Activated T-cell treated with anti-CD3 and anti-CD28 coated beads for 1 hour (primary cell): ENCODE data around the gene PCNT.
"Not testable (repeated sequence)": the region's sequence is repeated elsewhere in the genome, so short reads cannot be mapped to it uniquely, and the experiment has no call there.

Source experiments
- DNase-seq: peaks from one replicate; pipeline ENCODE4 v3.0.0-alpha.2; 2020; ENCODE audit warnings: low read depth

The PCNT gene

GRCh38 chr21:46384556-46384955 lies 60.6 kb downstream of the PCNT start:
- no peak for DNase-seq

- DNase-seq, result no peak
Measured at GRCh38 chr21:46385846-46386733, 62.1 kb downstream of the PCNT start.

DNA sequence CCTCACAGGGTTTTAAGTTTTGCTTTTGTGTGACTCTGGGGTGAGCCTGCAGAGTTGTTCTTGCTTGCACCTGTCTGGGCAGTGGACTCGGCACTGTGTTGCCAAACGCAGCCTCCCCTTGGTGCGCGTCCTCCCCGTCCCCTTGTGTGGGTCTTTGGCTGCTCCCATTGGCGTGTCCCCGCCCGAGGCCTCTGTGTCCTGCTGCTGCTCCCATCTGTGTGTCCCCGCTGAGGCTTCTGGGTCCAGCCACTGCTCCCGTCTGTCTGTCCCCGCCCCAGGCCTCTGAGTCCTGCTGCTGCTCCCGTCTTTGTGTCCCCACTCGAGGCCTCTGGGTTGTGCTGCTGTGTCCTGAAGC lies 62.8 kb downstream of the PCNT start:
- DNase-seq, result no peak

DNA sequence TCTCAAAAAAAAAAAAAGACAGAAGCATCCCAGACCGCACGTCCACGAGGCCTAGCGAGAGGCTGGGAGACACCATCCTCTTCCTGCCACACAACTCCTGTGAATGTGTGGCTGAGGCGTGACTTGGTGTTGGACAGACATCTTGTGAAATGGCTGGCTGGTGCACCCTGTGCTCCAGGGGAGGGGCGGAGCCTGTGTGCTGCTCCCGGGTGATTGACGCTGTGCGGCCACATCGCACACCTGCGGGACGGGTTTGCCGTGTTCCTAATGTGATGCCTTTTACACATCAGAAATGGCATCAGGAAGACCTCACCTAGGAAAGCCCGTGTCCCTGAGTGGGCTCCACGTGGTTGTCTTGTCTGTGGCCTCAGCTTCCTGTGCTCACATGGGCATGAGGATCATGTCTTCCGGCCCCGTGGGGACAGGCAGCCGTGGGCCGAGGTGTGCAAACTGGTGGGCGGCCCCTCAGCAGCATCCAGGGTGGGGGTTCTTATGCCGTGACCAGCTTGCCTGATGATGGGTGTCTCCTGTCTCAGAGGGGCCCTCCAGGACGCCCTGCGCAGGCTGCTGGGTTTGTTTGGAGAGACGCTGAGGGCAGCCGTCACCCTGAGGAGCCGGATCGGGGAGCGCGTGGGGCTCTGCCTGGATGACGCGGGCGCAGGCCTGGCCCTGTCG lies 64.4 kb downstream of the PCNT start:
- DNase-seq, result no peak

DNA sequence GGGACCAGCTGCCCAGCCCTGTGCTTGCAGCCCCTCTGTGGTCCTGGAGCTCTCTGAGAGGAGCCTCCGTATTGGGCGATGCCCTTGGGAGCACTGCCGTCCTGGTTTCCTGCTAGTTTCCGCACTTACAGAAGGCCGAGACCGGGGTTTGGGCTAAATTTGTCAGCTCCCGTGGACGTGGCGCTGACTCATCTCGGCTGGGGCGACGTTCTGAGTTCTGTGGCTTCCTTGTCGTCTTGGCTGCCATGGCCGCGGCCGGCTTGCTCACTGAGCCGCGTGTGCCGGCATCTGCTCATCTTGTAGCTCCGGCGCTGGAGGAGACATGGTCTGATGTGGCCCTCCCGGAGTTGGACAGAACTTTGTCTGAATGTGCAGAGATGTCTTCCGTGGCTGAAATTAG lies 64.9 kb downstream of the PCNT start:
- DNase-seq, result no peak

DNA sequence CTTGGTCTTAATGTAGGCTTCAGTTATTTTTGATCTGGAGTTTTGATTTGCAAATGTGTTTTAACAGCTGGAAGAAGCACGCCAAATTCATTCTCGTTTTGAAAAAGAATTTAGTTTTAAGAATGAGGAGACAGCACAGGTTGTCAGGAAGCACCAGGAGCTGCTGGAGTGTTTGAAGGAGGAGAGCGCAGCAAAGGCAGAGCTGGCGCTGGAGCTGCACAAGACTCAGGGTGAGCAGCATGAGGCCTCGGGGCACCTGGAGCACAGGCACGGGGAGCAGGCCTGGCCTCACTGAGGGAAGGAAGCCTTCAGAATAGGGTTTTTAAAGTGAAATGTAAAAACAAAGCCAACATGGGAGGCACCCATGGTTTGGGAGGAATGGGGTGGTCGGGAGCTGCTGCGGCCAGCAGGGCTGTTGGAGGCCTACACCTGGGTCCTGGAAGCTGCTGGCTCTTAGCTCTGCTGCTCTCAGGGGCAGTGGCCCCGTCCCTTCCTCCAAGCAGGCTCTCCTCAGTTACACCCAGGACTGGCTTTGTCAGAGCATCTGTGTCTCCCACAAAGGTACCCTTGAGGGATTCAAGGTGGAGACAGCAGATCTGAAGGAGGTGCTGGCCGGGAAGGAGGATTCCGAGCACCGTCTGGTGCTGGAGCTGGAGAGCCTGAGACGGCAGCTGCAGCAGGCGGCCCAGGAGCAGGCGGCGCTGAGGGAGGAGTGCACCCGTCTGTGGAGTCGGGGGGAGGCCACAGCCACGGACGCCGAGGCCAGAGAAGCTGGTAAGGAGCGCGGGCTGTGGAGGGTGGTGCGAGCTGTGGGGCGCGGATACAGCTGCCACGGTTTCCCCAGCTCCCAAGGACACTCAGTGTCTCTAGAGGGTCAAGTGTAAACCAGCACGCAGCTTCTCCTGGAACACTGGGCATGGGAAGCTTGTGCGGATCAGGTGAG lies 66.9 kb downstream of the PCNT start:
- no peak for DNase-seq

DNA sequence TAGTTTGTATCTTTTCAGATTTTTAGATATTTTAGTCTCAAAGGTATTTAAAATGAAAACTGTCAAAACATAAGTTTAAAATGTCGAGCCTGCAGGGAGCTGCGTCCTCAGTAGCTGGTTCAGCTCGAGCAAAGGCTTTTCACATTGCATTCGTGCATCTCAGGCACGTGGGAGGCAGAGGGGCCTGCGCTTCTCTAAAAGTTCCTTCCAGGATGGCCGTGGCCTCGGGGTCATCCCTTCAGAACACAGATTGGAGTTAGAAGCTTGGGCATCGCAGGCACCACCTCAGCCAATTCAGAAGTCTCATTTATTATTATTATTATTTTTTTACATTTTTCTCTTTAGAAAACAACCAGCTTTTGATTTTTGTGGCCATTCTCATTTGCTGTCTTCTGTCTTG lies 67.8 kb downstream of the PCNT start:
- DNase-seq, result no peak

GRCh38 chr21:46392921-46393320 lies 69.0 kb downstream of the PCNT start:
- no peak for DNase-seq

GRCh38 chr21:46393451-46393940 lies 69.5 kb downstream of the PCNT start:
- DNase-seq, result no peak

- no peak for DNase-seq
Measured at GRCh38 chr21:46393941-46394594, 70.1 kb downstream of the PCNT start.

DNA sequence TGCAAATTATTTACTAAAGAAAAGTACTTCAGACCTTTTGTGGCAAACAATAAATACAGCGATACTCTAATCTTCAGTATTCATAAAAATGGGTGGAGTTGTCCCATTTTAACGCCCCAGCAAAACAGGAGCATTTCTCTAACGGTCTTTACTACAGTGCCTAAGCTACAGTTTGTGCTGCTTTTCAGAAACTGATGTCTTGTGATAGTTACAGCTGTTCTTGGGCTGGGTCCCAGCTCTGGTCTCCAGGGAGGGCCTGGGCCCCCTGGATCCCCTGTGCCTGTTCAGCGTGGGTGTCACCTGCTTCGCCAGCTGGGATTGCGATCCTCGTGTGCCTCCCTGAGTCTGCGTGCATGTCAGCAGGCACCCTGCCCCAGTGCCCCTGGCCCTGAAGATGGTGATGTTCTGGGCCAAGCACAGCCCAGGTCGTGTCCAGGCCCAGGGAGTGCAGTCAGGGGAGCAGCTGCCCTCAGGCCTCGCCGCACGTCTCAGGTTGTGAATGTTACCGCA lies 70.7 kb downstream of the PCNT start:
- no peak for DNase-seq

DNA sequence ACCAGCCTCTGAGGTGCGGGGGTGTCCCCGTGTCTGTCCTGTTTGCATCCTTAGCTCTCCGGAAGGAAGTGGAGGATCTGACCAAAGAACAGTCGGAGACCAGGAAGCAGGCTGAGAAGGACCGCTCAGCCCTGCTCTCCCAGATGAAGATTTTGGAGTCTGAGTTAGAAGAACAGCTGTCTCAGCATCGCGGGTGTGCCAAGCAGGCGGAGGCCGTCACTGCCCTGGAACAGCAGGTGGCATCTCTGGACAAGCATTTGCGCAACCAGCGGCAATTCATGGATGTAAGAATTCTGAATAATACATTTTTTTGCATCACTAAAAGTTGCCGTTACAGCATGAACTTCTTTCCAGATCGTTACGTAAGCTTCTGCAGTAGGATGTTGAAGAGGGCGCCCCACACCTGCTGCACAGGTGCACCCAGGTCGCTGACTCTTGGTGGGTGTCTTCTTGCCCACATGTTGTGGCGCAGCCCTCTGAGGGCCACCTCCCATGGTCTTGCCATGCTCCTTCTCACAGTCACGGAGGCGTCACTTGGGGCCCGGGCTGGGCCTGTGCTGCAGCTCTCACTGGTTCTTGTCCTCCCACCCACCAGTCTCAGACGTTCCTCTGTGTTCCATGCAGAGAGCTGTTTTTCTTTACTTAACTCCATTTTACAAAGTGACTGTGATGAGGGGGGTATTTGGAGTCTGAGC lies 73.4 kb downstream of the PCNT start:
- no peak for DNase-seq

- no peak for DNase-seq
Measured at GRCh38 chr21:46397993-46398392, 74.0 kb downstream of the PCNT start.

GRCh38 chr21:46399129-46399528 lies 75.2 kb downstream of the PCNT start:
- DNase-seq, result no peak

DNA sequence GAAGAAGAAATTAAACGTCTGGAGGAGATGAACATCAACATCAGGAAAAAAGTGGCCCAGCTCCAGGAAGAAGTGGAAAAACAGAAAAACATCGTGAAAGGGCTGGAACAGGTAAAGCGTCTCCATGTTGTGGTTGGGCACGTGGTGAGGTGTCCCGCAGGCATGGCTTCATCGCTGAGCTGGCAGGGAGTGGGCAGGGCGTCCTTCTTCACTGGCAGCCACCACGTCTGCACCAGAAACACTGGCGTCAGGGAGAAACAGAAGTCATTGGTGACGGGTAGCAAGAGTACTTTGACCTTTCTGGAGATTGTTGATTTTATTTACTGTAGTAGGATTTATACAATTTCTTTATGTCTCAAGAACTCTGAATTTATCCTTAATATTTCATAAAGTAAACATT lies 75.7 kb downstream of the PCNT start:
- no peak for DNase-seq

DNA sequence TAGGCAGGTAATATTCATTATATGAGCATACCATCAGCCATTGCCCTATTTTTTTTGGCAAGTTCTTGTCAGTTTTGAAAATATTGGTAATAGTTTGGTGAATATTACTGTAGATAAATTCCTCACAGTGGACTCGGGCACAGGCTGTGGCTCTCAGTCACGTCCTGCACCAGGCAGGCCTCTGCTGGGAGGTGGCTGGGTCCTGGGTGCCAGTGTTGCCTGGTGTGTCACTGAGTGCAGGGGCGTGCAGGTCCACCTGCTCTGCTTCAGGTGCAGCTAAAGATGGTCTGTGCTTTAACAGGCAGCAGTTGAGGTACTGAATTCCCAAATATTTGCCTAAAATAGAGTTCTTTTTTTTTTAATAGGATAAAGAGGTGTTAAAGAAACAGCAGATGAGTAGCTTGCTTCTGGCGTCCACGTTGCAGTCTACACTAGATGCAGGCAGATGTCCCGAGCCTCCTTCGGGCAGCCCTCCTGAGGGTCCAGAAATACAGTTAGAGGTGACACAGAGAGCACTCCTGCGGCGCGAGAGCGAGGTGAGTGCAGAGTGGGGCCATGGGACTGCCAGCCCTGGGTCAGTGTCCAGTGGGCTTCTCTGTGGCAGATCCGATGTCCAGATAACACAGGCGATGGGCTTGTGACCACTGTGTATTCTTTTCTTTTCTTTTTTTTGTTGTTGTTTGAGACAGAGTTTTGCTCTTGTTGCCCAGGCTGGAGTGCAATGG lies 77.4 kb downstream of the PCNT start:
- no peak for DNase-seq

DNA sequence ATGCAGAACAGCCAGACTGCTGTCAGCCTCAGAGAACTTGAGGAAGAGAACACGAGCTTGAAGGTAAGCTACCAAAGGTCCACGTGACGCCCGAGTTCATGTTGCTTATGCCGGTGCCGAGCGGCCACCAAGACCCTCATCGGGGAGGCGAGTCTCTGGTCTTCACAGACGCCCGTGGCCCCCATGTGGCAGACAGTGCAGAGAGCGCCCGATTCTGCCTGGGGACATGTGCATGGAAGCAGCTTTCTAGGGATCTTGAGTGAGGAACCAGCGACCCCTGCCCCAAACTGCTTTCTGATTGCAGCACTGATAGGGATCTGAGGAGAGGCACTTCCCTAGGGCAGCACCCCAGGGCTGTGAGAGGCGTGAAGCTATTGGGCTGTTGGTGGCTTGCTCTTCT lies 78.5 kb downstream of the PCNT start:
- DNase-seq, result no peak

DNA sequence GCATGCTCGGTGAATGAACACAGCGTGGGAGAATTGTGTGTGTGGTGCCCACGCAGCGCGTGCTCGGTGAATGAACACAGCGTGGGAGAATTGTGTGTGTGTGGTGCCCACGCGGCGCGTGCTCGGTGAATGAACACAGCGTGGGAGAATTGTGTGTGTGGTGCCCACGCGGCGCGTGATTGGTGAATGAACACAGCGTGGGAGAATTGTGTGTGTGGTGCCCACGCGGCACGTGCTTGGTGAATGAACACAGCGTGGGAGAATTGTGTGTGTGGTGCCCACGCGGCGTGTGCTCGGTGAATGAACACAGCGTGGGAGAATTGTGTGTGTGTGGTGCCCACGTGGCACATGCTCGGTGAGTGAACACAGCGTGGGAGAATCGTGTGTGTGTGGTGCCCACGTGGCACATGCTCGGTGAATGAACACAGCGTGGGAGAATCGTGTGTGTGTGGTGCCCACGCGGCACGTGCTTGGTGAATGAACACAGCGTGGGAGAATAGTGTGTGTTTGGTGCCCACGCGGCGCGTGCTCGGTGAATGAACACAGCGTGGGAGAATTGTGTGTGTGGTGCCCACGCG lies 79.4 kb downstream of the PCNT start:
- not testable (repeated sequence) for DNase-seq

DNA sequence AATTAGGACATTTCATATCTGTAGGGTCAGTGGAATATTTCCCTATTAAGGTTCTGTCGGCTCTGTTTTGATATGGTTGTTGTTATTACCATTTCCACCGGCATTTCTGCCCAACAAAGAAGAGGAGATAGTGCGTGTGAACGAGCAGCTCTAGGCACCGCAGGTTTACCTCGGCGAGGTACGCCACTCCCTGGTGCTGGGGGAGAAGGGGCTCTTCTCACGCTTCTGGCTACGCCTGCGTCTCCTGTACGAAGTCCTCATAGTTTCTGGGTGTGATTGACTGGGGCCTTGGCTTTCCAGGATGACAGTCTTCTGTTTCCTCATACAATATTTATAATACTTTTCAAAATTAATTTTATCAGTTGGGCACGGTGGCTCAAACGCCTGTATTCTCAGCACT lies 80.3 kb downstream of the PCNT start:
- no peak for DNase-seq

DNA sequence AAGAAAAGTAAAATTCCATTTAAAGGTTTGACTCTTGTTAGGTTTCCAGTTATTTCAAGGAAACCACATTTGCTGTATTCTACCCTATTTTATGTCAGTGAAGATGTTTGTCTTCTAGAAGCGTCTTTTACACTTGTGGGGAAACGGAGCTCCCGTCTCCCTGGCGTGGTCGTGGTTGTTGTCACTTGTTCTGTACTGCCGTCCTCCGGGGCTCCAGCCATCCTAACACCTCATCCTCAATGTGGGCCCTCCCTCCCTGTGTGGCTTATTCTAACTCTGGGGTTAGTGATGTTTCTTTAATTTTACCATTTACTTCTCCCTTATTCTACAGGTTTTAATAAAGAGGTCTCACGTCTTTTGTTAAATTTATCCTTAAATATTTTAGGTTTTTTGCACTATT lies 82.0 kb downstream of the PCNT start:
- DNase-seq, result no peak
